HCT116 (cell line): ENCODE measurements around the gene TRIM37.

Experiments used
- CEBPB ChIP-seq: IDR thresholded peaks from 2 replicates; pipeline ENCODE4 v1.6.1; 2012; ENCODE audit warnings: low read depth
- CTCF ChIP-seq, 3 experiments: fragments of 200-600 bp in 1 of 3; sonication (generic) in 1 of 3; IDR thresholded peaks in 2 of 3; conservative IDR thresholded peaks in 1 of 3; 2 replicates each; pipeline ENCODE4 v1.5.1; 2012 to 2017; ENCODE audit warnings: low read depth in 2 of 3, low read length in 2 of 3, antibody characterized with exemption in 1 of 3, borderline replicate concordance in 1 of 3, control low read depth in 1 of 3, mild to moderate bottlenecking in 1 of 3, mixed read lengths in 1 of 3, mixed run types in 1 of 3, moderate library complexity in 1 of 3; ENCODE audit not compliant: insufficient read depth in 1 of 3
- EGR1 ChIP-seq: IDR thresholded peaks from 2 replicates; pipeline ENCODE4 v1.6.1; 2012; ENCODE audit warnings: low read depth
- EZH2 ChIP-seq: fragments of 200-600 bp; sonication (generic); IDR thresholded peaks from 2 replicates; pipeline ENCODE4 v1.6.1; 2017; ENCODE audit warnings: antibody characterized with exemption, mixed run types
- EZH2phosphoT487 ChIP-seq: fragments of 200-600 bp; IDR thresholded peaks from 2 replicates; pipeline ENCODE4 v1.6.1; 2018; ENCODE audit warnings: antibody characterized with exemption, borderline replicate concordance
- JUND ChIP-seq: IDR thresholded peaks from 2 replicates; pipeline ENCODE4 v1.6.1; 2012
- POLR2A ChIP-seq: IDR thresholded peaks from 2 replicates; pipeline ENCODE4 v1.7.0; 2011; ENCODE audit warnings: borderline replicate concordance; ENCODE audit not compliant: insufficient read depth, insufficient read length; ENCODE audit errors: extremely low read depth
- POLR2AphosphoS5 ChIP-seq: IDR thresholded peaks from 2 replicates; pipeline ENCODE4 v1.6.1; 2011; ENCODE audit warnings: mild to moderate bottlenecking, low read depth, low read length, moderate library complexity
- RAD21 ChIP-seq: IDR thresholded peaks from 2 replicates; pipeline ENCODE4 v1.6.1; 2012; ENCODE audit warnings: low read depth, mild to moderate bottlenecking
- REST ChIP-seq: IDR thresholded peaks from 2 replicates; pipeline ENCODE4 v1.6.1; 2012; ENCODE audit warnings: low read depth
- SIN3A ChIP-seq: IDR thresholded peaks from 2 replicates; pipeline ENCODE4 v1.6.1; 2012; ENCODE audit warnings: low read depth
- SRF ChIP-seq: IDR thresholded peaks from 2 replicates; pipeline ENCODE4 v1.6.1; 2012; ENCODE audit warnings: low read depth

- TF ChIP-seq EGR1 (no peak), CTCF (IDR thresholded peaks at IDR 0.05 in 2 of 3, conservative IDR thresholded peaks at IDR 0.05 in 1 of 3; ENCODE audit: borderline replicate concordance in 1 of 3, insufficient read depth in 1 of 3, low read depth in 2 of 3, low read length in 2 of 3) (no peak), POLR2AphosphoS5 (no peak), EZH2phosphoT487 (no peak), REST (no peak), JUND (no peak), POLR2A (no peak), CEBPB (no peak), EZH2 (no peak), SRF (no peak), SIN3A (no peak), RAD21 (no peak)
Measured at GRCh38 chr17:59152925-59153324, 46.2 kb upstream of the TRIM37 start.
